ENCODE measurements around the gene PRPF6. TPM values are rescaled to one million over a fixed set of nuclear protein-coding genes. Genes with fewer than 3 reads are reported as not detected.

PRPF6 gene
- total and polyA plus RNA-seq, 2 of the 13 experiments (the other 11 are each of a cell fraction or from before 2014, with no cell fraction given), result 63.7 to 101 TPM

- FAIRE-seq (no peak), DNase-seq (ENCODE audit: low spot score) (no peak), ATAC-seq (no peak)
- Histone ChIP-seq H3K4me2 (ENCODE audit: low read depth, low read length) (no peak overlapping the region), H4K20me1 (ENCODE audit: insufficient read depth, low read length) (no peaks in the 10 kb centered on the region), H3K4me1 (ENCODE audit: insufficient read depth, low read length) (peaks cover 13% of the 10 kb centered on the region), H3K36me3 (replicated peaks in 1 of 2; ENCODE audit: control insufficient read depth in 1 of 2, insufficient read depth in 2 of 2, low read length in 2 of 2) (peaks cover 53 to 62% of the 10 kb centered on the region in 2 experiments), H2AFZ (ENCODE audit: low read length) (no peak overlapping the region), H3K9ac (ENCODE audit: insufficient read depth, low read depth, low read length) (no peak overlapping the region), H3K9me3 (ENCODE audit: low read length) (no peaks in the 10 kb centered on the region), H3K79me2 (ENCODE audit: insufficient read depth, low read length) (peaks cover 13% of the 10 kb centered on the region), H3K27ac (ENCODE audit: extremely low read length, insufficient read depth, low read length) (no peak overlapping the region), H3K4me3 (replicated peaks in 1 of 3; ENCODE audit: insufficient read depth in 1 of 3, low read depth in 2 of 3, low read length in 3 of 3) (no peak overlapping the region), H3K27me3 (ENCODE audit: control insufficient read depth in 1 of 2, insufficient read depth in 2 of 2, low read length in 2 of 2) (no peaks in the 10 kb centered on the region)
- intact Hi-C loops (cut with micrococcal nuclease; ENCODE audit: unreplicated experiment), result loop anchor here (10.0 kb wide), 1 partner anchor 1600 kb away; the partner anchor contains the start of gene LAMA5
- no TSS peak for BruUV-seq (replicated peaks)
- WGBS (ENCODE audit: low lambda C conversion rate), result 97% methylated on average over 16 of the region's 16 CpGs
- ChIA-PET POLR2A (no interaction called here), CTCF (ENCODE audit: low intra/inter-chr PET ratio, low total read pairs) (no interaction called here)
- in situ Hi-C loops (cut with HindIII; ENCODE audit: extremely low pct_ligation_motif_present, low pct_unique_long_range_greater_than_20kb), result no loop called here
- TF ChIP-seq ZNF639 (CRISPR knock-in tag; conservative IDR thresholded peaks at IDR 0.05) (no peak), RAD21 (CRISPR knock-in tag; IDR thresholded peaks at IDR 0.05) (no peak), ZNF235 (CRISPR knock-in tag; IDR thresholded peaks at IDR 0.05; ENCODE audit: borderline replicate concordance) (no peak), ZNF580 (CRISPR knock-in tag; IDR thresholded peaks at IDR 0.05; ENCODE audit: borderline replicate concordance, low read depth) (no peak), TEAD3 (CRISPR knock-in tag; optimal IDR thresholded peaks at IDR 0.05; ENCODE audit: borderline replicate concordance) (no peak), ZNF446 (CRISPR knock-in tag; IDR thresholded peaks at IDR 0.05) (0 out of 2 replicates have a peak, but pooled peaks have one; percentile 27), LBX2 (CRISPR knock-in tag; IDR thresholded peaks at IDR 0.05; ENCODE audit: borderline replicate concordance) (no peak), PLSCR1 (CRISPR knock-in tag; IDR thresholded peaks at IDR 0.05; ENCODE audit: borderline replicate concordance) (no peak), ZNF326 (CRISPR knock-in tag; IDR thresholded peaks at IDR 0.05; ENCODE audit: borderline replicate concordance) (no peak), AKAP8 (CRISPR knock-in tag; IDR thresholded peaks at IDR 0.05) (no peak), ZNF33A (CRISPR knock-in tag; IDR thresholded peaks at IDR 0.05; ENCODE audit: borderline replicate concordance) (no peak), WIZ (CRISPR knock-in tag; IDR thresholded peaks at IDR 0.05) (no peak), SP140L (CRISPR knock-in tag; IDR thresholded peaks at IDR 0.05; ENCODE audit: borderline replicate concordance) (no peak), PBX2 (CRISPR knock-in tag; IDR thresholded peaks at IDR 0.05) (no peak), CHD4 (IDR thresholded peaks at IDR 0.05; ENCODE audit: borderline replicate concordance, low read length) (no peak), MAFF (IDR thresholded peaks at IDR 0.05; ENCODE audit: low read depth, low read length) (no peak), ZFP1 (CRISPR knock-in tag; IDR thresholded peaks at IDR 0.05) (no peak), POLR2A (IDR thresholded peaks at IDR 0.05; ENCODE audit: insufficient read depth in 1 of 2, low read depth in 2 of 2, low read length in 2 of 2) (peak in 1 of 2 experiments; percentile 20; a peak in 1 of 4 replicates), AGO2 (optimal IDR thresholded peaks at IDR 0.05; ENCODE audit: low read depth, low read length) (peak; percentile 82), ZBTB26 (CRISPR knock-in tag; IDR thresholded peaks at IDR 0.05; ENCODE audit: borderline replicate concordance) (no peak), RBFOX2 (IDR thresholded peaks at IDR 0.05; ENCODE audit: low read depth, low read length) (peak; percentile 76), HOXA3 (CRISPR knock-in tag; IDR thresholded peaks at IDR 0.05) (no peak), ISX (CRISPR knock-in tag; conservative IDR thresholded peaks at IDR 0.05) (no peak)
Observed at GRCh38 chr20:63964412-63964811, 16.5 kb upstream of the PRPF6 start.

Measured in HepG2 (cell line).